COLO668 (cell line): ENCODE results near the gene ASIC2.

Experiments
- DNase-seq: peaks from one replicate; lab custom pipeline; 2025; ENCODE audit not compliant: unreplicated experiment; lab: John Stamatoyannopoulos, UW

Gene ASIC2

DNA sequence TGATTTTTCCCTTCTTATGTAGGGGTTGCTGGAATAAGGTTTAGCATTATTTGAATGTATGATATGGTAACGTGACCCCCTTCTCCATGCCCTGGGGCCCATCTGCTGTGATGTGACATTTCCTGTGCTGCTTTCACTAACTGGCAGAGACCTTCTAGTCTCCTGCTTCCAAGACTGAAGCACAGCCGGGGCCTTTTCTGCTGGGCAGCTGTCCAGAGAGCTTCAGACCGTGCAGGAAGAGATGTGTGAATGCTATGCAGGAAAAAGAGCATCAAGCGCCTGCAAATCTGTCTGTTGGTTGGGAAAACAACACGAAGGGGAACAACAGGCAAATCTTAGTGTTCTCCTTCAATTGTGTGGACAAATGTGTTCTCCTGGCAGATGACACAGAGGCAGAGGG, 173.0 kb downstream of the ASIC2 start:
- no peak for DNase-seq

- DNase-seq: no peak
Observed at GRCh38 chr17:33118391-33119075, 174.6 kb downstream of the ASIC2 start.

DNA sequence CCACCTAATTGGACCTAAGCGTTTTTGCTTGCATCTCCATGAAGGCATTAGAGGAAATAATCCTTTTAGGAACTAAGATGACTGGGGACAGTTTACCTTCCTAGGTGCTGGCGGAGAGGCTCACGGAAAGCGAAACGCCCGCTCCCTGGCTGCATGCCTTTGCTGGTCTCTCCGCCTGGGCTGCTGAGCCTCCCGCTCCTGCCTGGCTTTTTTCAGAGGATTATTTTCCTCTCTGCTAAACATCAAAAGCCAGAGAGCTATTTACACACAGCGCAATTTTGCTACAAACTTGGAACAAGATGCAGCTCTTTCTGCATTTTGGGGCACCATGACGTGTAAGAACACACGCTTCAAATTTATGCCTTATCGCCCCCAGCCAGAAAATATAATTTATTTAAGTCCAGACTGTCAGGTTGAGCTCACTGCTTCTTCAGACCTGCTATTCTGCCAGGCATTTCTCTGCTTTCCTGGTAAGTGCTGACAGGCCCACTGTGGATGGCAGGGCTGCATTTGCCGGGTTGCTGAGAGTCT, 177.0 kb downstream of the ASIC2 start:
- no peak for DNase-seq

GRCh38 chr17:33115366-33115765, 177.7 kb downstream of the ASIC2 start:
- DNase-seq: no peak

- no peak for DNase-seq
Observed at GRCh38 chr17:33113991-33114370, 179.1 kb downstream of the ASIC2 start.

DNA sequence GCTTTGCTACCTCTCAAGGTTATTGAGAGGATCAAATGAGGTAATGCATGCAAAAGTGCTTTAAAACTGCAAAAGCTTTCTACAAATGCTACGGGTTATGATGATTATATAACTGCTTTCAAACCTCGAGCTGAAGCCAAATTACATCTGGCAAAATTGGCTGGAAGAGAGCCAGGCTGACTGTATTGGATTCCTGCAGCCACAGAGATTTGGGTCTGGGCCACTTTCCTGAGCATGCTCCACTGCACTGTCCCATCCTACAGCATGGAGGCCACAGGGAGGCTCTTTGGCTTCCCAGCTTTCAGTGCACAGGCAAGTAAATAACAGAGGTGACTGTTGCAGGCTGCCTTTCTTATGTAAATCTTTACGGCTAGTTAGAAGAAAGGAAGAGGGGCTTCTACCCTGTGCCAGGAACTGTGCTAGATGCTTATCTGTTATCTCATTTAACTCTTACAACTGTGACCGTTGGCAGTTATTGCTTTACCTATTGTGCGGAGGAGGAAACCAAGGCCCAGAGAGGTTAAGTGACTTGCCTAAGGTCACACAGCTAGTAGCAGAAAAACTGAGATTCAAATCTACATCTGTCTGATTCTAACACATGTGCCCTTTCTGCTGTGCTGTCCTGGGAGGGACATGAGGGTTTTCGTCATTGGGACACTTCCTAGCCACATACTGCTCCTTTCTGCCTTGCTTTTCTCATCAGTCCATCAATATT, 179.7 kb downstream of the ASIC2 start:
- DNase-seq: no peak

GRCh38 chr17:33112763-33113162, 180.3 kb downstream of the ASIC2 start:
- no peak for DNase-seq

DNA sequence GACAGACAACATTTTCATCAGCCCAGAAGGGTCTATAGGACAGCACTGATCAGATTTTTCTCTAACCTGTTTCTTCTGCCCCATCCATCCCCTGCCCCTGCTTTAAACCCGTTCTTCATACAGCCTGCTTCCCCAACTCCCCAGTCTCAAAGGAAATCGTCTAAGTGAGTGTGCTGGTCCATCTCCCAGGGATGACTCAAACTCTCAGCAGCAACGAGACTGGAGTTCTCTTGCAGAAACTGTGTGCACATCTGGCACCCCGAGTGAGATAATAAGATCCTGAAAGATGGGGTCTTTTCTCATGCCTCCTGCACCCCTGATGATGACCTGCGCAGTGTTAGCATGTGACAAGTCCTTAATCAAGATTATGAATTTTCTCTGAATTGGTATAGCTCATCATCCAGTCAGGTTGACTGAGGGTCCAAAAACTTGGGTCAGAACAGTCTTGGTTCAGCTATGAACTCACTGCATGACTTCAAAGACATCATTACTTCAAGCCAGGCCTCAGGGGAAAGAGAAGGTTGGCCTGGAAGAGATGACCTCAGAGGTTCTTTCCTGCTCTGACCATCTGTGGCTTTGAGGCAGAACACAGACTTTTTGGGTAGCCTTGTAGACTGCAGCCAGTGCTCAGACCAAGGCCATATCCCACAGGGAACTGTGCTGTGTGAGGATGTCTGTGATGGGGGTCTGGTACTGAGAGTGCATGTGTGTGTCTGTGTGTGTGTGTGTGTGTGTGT, 183.6 kb downstream of the ASIC2 start:
- DNase-seq: no peak

GRCh38 chr17:33106525-33107165, 186.4 kb downstream of the ASIC2 start:
- no peak for DNase-seq

DNA sequence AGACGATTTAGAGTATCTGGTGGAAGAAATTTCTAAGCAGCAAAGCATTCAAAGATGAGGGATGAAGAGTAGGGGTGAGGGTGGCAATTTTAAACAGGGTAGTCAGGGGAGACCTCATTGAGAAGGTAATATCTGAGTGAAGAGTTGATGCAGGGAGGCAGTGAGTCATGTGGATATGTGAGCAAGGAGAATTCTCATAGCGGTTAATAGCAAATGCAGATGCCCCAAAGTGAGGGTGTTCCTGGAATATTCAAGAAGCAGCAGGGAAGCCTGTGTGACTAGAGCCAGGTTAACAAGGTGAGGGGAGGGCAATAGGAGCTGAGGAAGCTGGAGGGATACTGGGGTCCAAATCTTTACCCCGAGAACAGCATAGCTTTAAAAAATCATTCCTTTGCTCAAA, 187.2 kb downstream of the ASIC2 start:
- DNase-seq: no peak

- no peak for DNase-seq
Observed at GRCh38 chr17:33099906-33100305, 193.2 kb downstream of the ASIC2 start.

- no peak for DNase-seq
Observed at GRCh38 chr17:33099252-33099651, 193.8 kb downstream of the ASIC2 start.

DNA sequence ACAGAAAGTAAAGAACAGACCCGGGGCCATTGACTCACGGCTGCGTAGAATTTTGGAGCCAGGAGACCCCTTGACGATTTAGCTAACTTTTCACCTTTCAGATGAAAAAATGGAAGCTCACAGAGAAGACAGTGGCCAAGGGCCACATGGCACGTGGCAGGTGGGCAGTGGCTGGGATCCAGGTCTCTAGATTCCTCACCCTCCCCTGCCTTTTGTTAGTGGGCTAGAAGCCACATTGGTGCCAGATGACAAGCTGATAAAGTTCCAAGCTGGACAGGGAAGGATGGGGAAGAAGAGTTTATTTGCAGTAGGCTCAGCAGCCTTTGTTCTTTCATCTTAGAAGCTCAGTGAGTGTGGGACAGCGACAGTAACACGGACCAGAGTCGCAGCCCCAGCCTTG, 195.7 kb downstream of the ASIC2 start:
- no peak for DNase-seq

- DNase-seq: no peak
Observed at GRCh38 chr17:33096161-33096560, 196.9 kb downstream of the ASIC2 start.

DNA sequence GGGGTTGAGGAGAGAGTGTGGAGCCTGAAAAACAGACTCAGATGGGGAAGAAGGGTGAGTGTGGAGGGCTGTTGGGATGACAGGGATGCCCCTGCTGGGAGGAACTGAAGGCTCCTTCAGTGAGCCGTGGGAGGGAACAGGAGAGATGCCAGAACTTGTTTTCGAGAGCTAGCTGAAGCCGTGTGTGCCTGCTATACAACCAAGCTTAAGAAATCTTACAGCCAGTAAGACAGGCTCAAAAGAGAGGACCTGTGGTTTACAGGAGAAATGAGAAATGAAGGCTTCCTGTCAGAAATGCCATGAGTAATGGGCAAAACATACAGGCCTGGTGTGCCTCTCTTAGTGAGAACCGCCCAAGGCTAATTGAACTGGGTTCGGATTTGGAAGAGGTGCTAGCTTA, 201.8 kb downstream of the ASIC2 start:
- DNase-seq: no peak

- DNase-seq: no peak
Observed at GRCh38 chr17:33090806-33091205, 202.3 kb downstream of the ASIC2 start.

GRCh38 chr17:33086878-33087277, 206.2 kb downstream of the ASIC2 start:
- peak; percentile 5 for DNase-seq

GRCh38 chr17:33086041-33086440, 207.1 kb downstream of the ASIC2 start:
- DNase-seq: no peak

DNA sequence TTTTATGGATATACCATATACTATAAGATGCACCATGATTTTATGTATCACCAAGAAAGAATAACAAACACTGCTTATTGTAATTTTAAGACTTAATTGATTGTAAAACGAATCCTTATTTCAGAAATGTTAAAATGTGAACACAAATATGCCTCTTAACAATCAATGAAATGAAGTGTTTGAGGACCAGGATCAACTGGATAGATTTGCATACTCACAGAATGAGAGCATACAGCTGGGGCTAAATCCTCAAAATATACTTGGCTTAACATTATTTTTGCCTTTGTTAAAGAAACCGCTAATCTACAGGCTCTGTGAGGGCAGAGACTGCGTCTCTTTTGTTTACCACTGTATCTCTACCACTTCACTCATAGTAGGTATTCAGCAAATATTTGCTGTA, 207.8 kb downstream of the ASIC2 start:
- DNase-seq: no peak

GRCh38 chr17:33084755-33085154, 208.3 kb downstream of the ASIC2 start:
- no peak for DNase-seq

GRCh38 chr17:33082529-33083173, 210.4 kb downstream of the ASIC2 start:
- DNase-seq: no peak
